HG02885 (cell line): ENCODE results near the gene LGR5.
A peak's percentile ranks its signal among the peaks of the same experiment; 100 is the strongest.

ENCODE experiments used
- ATAC-seq: cut with Tn5 transposase; IDR thresholded peaks from one replicate; pipeline ENCODE4 v1.9.1; 2021; ENCODE audit warnings: mild to moderate bottlenecking; ENCODE audit not compliant: unreplicated experiment, poor library complexity

Gene LGR5

GRCh38 chr12:71439613-71440344, at the start of gene LGR5:
Gene LGR5, plus strand, starts transcription at chr12:71439798. Its CDS starts 283 bp downstream, at chr12:71440081.
- ATAC-seq, result peak; percentile 61

GRCh38 chr12:71392521-71393145, 47.0 kb upstream of the LGR5 start:
- peak; percentile 92 for ATAC-seq

- ATAC-seq, result no peak
Measured at GRCh38 chr12:71393625-71394024, 46.0 kb upstream of the LGR5 start.

GRCh38 chr12:71397433-71397954, 42.1 kb upstream of the LGR5 start:
- no peak for ATAC-seq

- no peak for ATAC-seq
Measured at GRCh38 chr12:71399197-71399596, 40.4 kb upstream of the LGR5 start.

GRCh38 chr12:71400481-71400880, 39.1 kb upstream of the LGR5 start:
- ATAC-seq, result peak; percentile 55

GRCh38 chr12:71405884-71406283, 33.7 kb upstream of the LGR5 start:
- ATAC-seq, result no peak

GRCh38 chr12:71407732-71408131, 31.9 kb upstream of the LGR5 start:
- ATAC-seq, result no peak

GRCh38 chr12:71410844-71411243, 28.8 kb upstream of the LGR5 start:
- ATAC-seq, result no peak

GRCh38 chr12:71411635-71412034, 28.0 kb upstream of the LGR5 start:
- ATAC-seq, result no peak

- peak; percentile 90 for ATAC-seq
Measured at GRCh38 chr12:71415336-71416231, 24.0 kb upstream of the LGR5 start.

GRCh38 chr12:71417181-71417580, 22.4 kb upstream of the LGR5 start:
- ATAC-seq, result no peak

- ATAC-seq, result no peak
Measured at GRCh38 chr12:71420775-71421406, 18.7 kb upstream of the LGR5 start.

- no peak for ATAC-seq
Measured at GRCh38 chr12:71425568-71426299, 13.9 kb upstream of the LGR5 start.

GRCh38 chr12:71426300-71427047, 13.1 kb upstream of the LGR5 start:
- ATAC-seq, result no peak

- no peak for ATAC-seq
Measured at GRCh38 chr12:71430756-71431155, 8.8 kb upstream of the LGR5 start.

GRCh38 chr12:71431991-71432390, 7.6 kb upstream of the LGR5 start:
- no peak for ATAC-seq

- no peak for ATAC-seq
Measured at GRCh38 chr12:71432936-71433335, 6.7 kb upstream of the LGR5 start.

- no peak for ATAC-seq
Measured at GRCh38 chr12:71436696-71437095, 2.9 kb upstream of the LGR5 start.
